COLO668 (cell line): ENCODE measurements around the gene PPIL3.

ENCODE experiments used
- DNase-seq: peaks from one replicate; lab custom pipeline; 2025; ENCODE audit not compliant: unreplicated experiment; lab: John Stamatoyannopoulos, UW

The PPIL3 gene

DNA sequence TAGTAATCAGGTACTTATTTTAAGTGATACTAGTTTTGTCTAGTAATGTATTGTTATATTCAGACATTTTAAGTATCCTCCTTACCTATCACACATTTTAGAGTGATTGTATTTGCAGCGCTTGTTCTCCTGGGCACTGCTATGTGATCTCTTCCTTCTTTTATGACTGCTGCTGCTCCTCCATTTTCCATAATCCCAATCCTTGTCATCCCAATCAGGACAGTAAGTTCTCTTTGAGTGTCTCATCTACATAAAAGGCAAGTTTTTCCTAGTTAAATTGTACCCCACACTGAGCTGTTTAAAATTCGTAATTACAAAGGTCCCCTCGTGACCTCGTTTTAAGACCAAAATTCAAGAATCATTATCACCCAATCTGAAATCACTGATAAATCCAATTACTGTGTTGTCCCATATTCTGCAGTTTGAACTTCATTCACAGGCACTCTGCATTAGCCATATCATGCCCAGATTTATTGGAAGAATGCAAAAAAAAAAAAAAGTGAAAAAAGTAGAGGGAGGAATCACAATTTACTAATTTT, 27.2 kb downstream of the PPIL3 start:
- no peak for DNase-seq

DNA sequence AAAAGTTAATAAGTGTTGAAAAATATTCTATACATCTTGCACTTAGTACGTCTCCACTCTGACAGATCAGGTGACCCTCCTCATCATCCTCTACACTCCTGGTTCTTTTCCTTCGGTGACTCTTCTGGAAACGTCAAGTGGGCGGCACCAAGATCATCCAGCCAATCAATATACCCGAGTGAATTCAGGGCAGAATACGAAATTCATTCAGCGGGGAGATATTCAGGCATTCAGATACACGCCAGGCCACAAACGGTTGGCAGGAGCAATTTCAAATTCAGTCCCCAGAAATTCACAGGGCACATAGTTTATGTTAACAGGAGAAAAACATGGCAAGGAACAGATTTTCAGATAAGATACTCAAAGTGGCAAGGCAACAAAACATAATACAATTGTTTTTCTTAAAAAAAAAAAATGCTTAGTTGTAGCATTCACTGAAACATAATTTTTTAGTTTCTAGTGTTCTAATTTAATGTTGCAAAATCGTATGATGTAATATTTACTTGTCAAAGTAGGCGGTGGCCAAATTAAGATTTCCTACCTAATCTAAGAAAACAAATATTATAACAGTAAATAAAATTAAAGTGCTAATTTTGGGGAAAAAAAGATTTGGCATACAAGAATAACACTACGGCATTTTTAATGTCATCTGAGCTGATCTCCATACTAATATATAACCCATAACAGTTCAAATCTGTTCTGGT, 28.6 kb downstream of the PPIL3 start:
- DNase-seq, result no peak

DNA sequence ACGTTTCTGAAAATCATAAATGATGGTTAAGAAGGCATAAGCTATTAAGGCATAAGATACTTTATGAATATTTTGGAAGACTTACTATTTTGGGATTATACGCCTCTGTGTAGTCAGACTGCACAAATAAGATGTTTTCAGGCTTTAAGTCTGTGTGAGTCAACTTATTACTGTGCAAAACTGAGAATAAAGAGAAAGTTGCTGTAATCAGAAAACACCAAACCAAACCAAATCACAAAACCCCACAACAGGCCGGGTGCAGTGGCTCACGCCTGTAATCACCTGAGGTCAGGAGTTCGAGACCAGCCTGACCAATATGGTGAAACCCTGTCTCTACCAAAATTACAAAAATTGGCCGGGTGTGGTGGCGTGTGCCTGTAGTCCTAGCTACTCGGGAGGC, 32.1 kb downstream of the PPIL3 start:
- DNase-seq, result no peak

GRCh38 chr2:200852605-200853004, 36.3 kb downstream of the PPIL3 start:
- no peak for DNase-seq

DNA sequence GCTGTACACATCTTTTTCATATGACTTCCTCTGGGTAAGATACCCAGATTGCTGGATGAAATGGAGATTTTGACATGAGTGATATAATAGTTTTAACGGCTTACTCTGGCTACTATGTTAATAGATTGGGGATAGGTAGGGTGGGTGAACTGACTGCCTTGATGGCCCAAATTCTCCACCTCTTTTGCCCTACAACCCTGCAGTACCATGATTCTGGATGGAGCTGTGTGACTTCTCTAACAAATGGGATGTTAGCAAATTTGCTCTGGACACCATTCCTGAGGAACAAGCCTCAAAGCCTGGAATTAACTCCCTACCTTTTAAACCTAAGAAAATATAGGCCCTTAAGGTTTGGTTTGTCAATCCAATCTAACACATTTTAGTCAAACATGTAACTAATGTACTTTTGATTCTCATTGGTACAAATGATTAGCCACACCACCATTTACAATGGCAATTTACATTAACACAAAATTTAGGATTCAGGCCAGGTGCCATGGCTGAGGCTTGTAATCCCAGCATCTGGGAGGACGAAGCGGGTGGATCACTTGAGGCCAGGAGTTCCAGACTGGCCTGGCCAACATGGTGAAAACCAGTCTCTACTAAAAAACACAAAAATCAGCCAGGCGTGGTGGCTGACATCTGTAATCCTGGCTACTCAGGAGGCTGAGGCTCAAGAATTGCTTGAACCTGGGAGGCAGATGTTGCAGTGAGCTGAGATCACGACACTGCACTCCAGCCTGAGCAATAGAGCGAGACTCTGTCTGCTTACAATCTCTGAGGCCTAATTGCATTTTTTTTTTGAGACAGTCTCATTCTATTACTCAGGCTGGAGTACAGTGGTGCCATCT, 37.3 kb downstream of the PPIL3 start:
- DNase-seq, result no peak

DNA sequence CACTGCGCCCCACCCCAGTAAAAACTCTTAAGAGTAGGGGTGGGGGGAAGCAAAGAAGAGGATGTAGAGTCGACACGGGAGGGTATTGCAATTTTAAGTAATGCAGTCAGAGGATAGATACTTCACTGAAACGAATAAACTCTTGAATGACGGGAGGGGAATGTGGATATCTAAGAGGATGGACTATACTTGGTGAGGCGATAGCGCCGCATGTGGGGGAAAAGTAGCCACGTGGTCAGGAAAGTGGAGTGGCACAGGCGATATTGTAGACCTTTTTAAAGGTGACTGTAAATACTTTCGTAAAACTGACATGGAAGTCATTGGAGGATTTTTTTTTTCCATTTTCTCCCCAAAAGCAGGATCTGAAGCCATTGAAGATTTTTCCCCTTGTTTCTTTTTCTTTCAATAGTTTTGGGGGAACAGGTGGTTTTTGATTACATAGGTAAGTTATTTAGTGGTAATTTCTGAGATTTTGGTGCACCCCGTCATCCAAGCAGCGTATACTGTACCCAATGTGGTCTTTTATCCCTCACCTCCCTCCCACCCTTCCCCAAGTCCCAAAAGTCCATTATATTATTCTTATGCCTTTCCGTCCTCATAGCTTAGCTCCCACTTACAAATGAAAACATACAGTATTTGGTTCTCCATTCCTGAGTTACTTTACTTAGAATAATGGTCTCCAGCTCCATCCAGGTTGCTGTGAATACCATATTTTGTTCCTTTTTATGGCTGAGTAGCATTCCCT, 38.2 kb downstream of the PPIL3 start:
- DNase-seq, result no peak

DNA sequence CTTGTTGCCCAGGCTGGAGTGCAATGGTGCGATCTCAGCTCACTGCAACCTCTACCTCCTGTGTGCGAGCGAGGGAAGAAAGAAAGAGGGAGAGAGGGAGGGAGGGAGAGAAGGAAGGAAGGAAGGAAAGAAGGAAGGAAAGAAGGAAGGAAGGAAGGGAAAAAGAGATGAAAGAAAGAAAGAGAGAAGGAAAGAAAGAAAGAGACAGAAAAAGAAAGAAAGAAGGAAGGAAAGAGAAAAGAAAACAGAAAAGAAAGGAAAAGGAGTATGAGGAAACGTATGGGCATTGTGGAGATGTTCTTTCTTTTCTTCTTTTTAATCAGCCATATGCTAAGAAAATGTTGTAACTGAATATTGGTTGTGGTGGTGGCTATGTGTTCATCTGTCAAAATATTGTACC, 40.9 kb downstream of the PPIL3 start:
- no peak for DNase-seq

DNA sequence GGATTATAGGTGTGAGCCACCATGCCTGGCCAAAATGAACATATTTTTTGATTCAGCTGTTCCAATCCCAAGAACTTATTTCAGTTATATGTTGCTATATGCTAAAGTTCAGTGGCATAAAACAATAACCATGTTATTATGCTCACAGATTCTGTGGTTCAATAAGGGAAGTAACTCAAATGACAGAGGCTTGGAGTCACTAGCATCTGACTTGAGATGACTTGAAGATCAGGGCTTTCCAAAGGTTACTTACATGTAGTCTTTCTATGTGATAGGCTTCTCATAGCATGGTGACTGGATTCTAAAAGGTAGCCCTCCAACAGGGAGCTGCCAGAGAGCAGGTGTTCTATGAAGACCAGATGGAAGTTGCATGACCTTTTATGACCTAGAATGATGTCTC, 41.6 kb downstream of the PPIL3 start:
- DNase-seq, result no peak

DNA sequence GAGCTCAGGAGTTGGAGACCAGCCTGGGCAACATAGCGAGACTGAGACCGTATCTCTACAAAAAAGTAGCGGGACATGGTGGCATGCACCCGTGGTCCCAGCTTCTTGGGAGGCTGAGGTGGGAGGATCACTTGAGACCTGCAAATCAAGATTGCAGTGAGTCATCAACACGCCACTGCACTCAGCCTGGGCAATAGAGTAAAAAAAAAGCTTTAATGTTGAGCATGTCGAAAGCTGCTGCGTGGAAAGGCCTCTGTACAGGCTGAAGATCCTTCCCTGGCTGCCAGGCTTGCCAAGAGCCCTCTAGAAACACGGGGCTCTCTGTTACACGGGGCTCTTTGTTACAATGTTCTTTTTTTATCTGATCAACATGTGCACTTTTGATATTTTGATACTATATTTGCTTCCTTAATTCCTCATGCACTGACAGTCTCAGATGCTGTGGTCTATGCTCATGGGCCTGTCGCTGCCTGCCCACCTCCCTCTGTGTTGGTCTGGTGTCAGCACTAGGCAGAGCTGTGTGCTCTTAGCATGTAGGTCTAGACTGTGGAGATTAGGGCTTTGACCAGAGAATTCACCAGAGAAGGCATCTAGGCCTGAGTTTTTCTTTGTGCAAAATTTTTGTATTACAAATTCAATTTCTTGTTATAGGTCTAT, 43.1 kb downstream of the PPIL3 start:
- DNase-seq, result no peak

- no peak for DNase-seq
Measured at GRCh38 chr2:200845194-200845593, 43.7 kb downstream of the PPIL3 start.

DNA sequence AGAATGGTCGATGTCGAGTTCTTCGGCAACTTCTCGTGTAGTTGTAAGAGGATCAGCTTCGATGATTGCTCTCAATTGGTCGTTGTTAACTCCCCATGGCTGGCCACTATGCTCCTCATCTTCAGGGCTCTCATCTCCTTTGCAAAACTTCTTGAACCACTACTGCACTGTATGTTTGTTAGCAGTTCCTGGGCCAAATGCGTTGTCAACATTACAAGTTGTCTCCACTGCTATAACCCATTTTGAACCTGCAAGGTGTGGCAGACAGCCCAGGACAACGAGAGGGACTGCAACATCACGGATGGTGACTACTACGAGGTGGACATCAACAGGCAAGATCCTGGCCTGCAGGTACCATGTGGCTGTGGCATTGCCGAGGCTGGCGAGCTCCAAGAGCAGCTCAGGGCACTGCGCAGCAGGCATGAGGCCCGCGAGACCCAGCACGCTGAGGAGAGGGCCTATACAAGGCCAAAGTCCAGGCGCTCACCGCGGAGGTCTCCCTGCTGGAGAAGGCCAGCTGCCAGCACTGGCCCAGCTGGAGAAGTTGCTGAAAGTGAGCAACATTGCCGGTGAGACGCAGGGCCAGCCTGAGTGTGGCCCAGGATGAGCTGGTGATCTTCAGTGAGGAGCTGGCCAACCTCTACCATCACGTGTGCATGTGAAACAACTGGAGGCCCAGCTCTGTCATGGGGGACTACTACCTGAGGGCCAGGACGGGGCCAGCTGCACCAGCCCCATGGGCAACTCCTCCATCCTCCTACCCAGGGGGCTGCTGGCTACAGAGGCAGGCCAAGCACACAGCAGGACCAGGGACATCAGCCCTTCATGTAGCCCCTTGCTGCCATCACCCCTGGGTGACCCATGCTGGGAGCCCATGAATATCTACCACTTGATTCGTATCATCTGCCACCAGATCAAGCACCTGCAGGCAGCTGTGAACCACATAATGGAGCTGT, 44.6 kb downstream of the PPIL3 start:
- no peak for DNase-seq

DNA sequence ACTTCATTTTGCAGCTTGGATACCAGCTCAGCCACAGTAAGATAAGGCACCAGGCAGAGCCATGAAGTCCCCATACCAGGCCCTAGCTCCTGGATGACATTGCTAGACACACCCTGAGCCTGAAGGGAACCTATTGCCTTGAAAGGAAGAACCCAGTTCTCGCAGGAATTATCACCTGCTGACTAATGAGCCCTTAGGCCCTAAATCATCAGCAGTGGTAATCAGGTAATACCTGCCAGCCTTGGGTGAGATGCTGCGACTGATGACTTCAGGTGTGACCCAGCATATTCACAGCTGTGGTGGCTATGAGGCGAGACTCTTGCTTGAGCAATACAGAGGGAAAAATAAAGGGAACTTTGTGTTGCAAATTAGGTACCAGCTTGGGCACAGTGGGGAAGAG, 49.4 kb downstream of the PPIL3 start:
- DNase-seq, result no peak

DNA sequence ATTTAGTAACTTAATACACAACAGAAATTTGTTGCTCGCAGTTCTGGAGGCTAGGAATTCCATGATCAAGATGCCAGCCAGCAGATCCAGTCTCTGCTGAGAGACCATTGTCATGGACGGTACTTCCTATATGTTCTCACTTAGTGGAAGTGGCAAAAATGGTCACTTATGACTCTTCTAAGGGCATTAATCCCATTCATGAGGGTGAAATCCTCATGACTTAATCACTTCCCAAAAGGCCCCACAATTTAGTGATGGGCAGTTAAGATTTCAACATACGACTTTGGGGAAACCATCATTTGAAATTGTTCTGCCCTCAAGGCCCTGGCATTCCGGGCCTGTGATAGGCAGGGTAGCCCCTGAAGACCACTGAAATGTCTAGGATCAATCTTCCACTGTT, 54.2 kb downstream of the PPIL3 start:
- no peak for DNase-seq

DNA sequence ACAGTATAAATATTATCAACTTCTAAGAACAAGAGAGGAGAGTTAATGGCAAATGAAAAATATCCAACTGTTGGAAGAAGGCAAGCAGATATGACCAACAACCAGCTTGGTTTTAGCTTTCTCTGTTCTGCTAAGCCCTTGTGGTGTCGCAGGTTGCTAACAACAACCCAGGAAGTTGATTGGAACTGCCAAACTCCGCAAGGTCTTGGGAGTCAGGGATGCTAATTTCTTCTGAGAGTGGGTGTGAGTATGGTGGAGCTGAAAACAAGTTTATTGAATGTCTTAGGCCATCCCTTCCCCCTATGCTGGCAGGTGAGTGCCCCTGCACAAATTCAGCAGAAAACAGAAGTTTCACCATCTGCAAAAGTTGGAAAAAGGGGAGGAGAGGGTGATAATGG, 59.6 kb downstream of the PPIL3 start:
- DNase-seq, result no peak

DNA sequence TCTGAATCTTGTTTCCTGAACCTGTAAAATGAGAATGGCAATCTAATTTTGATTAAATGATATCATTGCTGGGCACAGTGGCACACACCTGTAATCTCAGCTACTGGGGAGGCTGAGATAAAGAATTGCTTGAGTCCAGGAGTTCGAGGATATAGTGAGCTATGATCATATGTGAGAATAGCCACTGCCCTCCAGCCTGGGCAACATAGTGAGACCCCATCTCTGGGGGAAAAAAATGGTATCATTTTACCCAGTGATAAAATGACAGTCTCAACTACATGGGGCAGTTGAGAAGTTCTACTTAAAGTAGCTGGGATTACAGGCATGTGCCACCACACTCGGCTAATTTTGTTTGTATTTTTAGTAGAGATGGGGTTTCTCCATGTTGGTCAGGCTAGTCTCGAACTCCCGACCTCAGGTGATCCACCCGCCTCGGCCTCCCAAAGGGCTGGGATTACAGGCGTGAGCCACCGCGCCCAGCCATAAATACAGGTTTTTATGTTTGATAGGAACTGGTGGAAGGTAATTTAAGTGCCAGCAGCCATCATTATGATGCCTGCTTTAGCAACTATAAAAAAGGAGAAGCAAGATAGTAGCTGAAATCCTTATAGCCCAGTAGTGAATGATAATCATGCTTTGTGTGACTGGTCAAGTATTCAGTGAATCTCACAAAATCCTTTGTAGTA, 60.2 kb downstream of the PPIL3 start:
- no peak for DNase-seq

- DNase-seq, result no peak
Measured at GRCh38 chr2:200828104-200828503, 60.8 kb downstream of the PPIL3 start.

GRCh38 chr2:200821686-200822245, 67.1 kb downstream of the PPIL3 start:
- DNase-seq, result no peak
